Activated T-cell treated with anti-CD3 and anti-CD28 coated beads, Interleukin-2, amount 50 U/mL, for 72 hours (primary cell): ENCODE measurements around the gene SEMA6B. TPM values are rescaled to one million over a fixed set of nuclear protein-coding genes. Genes with fewer than 3 reads are reported as not detected.
"Not testable (repeated sequence)": the region's sequence is repeated elsewhere in the genome, so short reads cannot be mapped to it uniquely, and the experiment has no call there.

Source experiments
- ATAC-seq, 2 donors: fragments of 150-1000 bp; cut with Tn5 transposase; replicated peaks in 1 of 2; 2 replicates each; pipeline ENCODE4 v1.10.0; 2021; ENCODE audit warnings: moderate library complexity in 2 of 2, mild to moderate bottlenecking in 1 of 2
- DNase-seq, 2 donors: peaks; one replicate each; pipeline ENCODE4 v3.0.0; 2021 to 2022; ENCODE audit warnings: mixed read lengths in 1 of 2
- H3K27ac Mint-ChIP-seq: one replicate; pipeline ENCODE4 v1.8.0; 2022; ENCODE audit warnings: mild to moderate bottlenecking, moderate library complexity, mixed read lengths
- H3K27me3 Mint-ChIP-seq: one replicate; pipeline ENCODE4 v1.8.0; 2022; ENCODE audit warnings: low read depth, mixed read lengths
- H3K36me3 Mint-ChIP-seq, 2 donors: one replicate each; pipeline ENCODE4 v1.8.0; 2022; ENCODE audit warnings: mixed read lengths in 2 of 2, mild to moderate bottlenecking in 1 of 2; ENCODE audit not compliant: insufficient read depth in 2 of 2
- H3K4me1 Mint-ChIP-seq: one replicate; pipeline ENCODE4 v1.8.0; 2022; ENCODE audit warnings: low read depth, mixed read lengths
- H3K4me3 Mint-ChIP-seq, 2 donors: one replicate each; pipeline ENCODE4 v1.8.0; 2022; ENCODE audit warnings: mild to moderate bottlenecking in 2 of 2, mixed read lengths in 2 of 2, moderate library complexity in 2 of 2
- H3K9me3 Mint-ChIP-seq, 2 donors: one replicate each; pipeline ENCODE4 v1.8.0; 2022; ENCODE audit warnings: mixed read lengths in 2 of 2
- total RNA-seq, 2 donors: library from RNA; stranded (reverse); gene quantifications; one replicate each; pipeline ENCODE4 v1.2.3, GENCODE V29; 2022

Gene SEMA6B
- total RNA-seq, 2 donors from 2014 or later: 0.05 to 0.19 TPM

GRCh38 chr19:4576016-4576933 lies 16.8 kb upstream of the SEMA6B start:
- DNase-seq (peak; percentile 69 to 79), ATAC-seq (peak; percentile 57 to 59)
- no peaks in the 10 kb centered on the region for H3K9me3 Mint-ChIP-seq
- peak overlapping the region in 1 of 2 donors; percentile 50 for H3K4me3 Mint-ChIP-seq
- peaks cover 44% of the 10 kb centered on the region for H3K27me3 Mint-ChIP-seq
- H3K4me1 Mint-ChIP-seq: peaks cover 18% of the 10 kb centered on the region
- H3K36me3 Mint-ChIP-seq: no peaks in the 10 kb centered on the region
- no peak overlapping the region for H3K27ac Mint-ChIP-seq

GRCh38 chr19:4575267-4576015 lies 16.0 kb upstream of the SEMA6B start:
- H3K36me3 Mint-ChIP-seq: no peaks in the 10 kb centered on the region
- DNase-seq (peak in 1 of 2 donors; percentile 33), ATAC-seq (peak; percentile 41 to 77)
- peaks cover 44% of the 10 kb centered on the region for H3K27me3 Mint-ChIP-seq
- peaks cover 18% of the 10 kb centered on the region for H3K4me1 Mint-ChIP-seq
- no peaks in the 10 kb centered on the region for H3K9me3 Mint-ChIP-seq
- peak overlapping the region; percentile 17 to 53 for H3K4me3 Mint-ChIP-seq
- no peak overlapping the region for H3K27ac Mint-ChIP-seq

DNA sequence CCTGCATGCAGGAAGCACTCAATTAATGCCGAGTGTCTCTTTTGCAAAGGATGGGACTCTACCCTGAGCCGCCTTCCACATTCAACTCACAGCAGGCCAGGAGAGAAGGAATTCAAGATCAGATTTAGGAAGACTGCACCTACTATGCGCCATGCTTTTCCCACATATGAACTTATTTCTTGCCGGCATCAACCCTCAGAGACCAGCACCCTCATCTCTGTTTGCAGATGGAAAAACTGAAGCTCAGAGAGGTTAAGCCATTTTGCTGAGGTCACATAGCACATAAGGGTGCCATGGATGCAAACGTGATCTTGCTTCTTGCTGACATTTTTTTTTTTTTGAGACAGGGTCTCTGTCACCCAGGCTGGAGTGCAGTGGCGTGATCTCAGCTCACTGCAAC lies 14.2 kb upstream of the SEMA6B start:
- Mint-ChIP-seq H3K27me3 (peaks cover 28% of the 10 kb centered on the region), H3K27ac (no peak overlapping the region), H3K9me3 (no peaks in the 10 kb centered on the region), H3K4me1 (peaks cover 18% of the 10 kb centered on the region), H3K4me3 (no peak overlapping the region), H3K36me3 (no peaks in the 10 kb centered on the region)
- DNase-seq (no peak), ATAC-seq (no peak)

DNA sequence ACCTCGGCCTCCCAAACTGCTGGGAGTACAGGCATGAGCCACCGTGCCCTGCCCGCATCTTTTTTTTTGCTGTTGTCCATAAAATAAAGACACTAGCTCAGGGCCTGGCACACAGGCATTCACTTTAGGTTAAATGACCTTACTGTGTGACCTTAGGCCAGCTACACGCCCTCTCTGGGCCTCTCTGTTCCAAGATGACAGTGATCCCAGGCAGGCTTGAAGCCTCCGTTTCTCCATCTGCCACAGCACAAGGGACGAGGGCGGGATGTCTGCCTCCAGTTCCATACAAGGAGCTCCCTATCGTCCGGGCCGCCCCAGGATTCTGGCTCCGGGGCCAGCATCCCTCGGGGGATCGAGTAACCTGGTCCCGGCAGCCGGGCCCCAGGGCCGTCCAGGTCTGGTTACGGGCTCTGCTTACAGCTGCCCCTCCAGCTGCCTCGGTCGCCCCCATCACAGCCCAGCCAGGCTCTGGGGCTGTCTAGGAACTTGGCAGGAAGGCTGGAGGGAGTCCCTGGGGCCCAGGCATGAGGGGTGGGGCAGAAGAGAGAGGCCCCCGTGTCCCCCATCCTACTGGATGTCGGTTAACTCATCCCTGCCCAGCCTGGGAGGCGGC lies 11.9 kb upstream of the SEMA6B start:
- peaks cover 15% of the 10 kb centered on the region for H3K27me3 Mint-ChIP-seq
- ATAC-seq (no peak), DNase-seq (no peak)
- no peaks in the 10 kb centered on the region for H3K9me3 Mint-ChIP-seq
- peaks cover 15% of the 10 kb centered on the region for H3K4me1 Mint-ChIP-seq
- no peak overlapping the region for H3K4me3 Mint-ChIP-seq
- H3K36me3 Mint-ChIP-seq: no peaks in the 10 kb centered on the region
- no peak overlapping the region for H3K27ac Mint-ChIP-seq

- H3K27me3 Mint-ChIP-seq: peaks cover 10% of the 10 kb centered on the region
- DNase-seq: no peak
- peaks cover 10% of the 10 kb centered on the region for H3K4me1 Mint-ChIP-seq
- no peak for ATAC-seq
- no peak overlapping the region for H3K4me3 Mint-ChIP-seq
- no peaks in the 10 kb centered on the region for H3K36me3 Mint-ChIP-seq
- H3K9me3 Mint-ChIP-seq: no peaks in the 10 kb centered on the region
- no peak overlapping the region for H3K27ac Mint-ChIP-seq
Observed at GRCh38 chr19:4570916-4571304, 11.4 kb upstream of the SEMA6B start.

GRCh38 chr19:4570402-4570801 lies 10.9 kb upstream of the SEMA6B start:
- Mint-ChIP-seq H3K36me3 (no peaks in the 10 kb centered on the region), H3K9me3 (no peaks in the 10 kb centered on the region), H3K4me1 (peaks cover 5% of the 10 kb centered on the region), H3K4me3 (no peak overlapping the region), H3K27me3 (peaks cover 5% of the 10 kb centered on the region), H3K27ac (no peak overlapping the region)
- DNase-seq (no peak), ATAC-seq (no peak)

- Mint-ChIP-seq H3K27me3 (no peaks in the 10 kb centered on the region), H3K9me3 (no peaks in the 10 kb centered on the region), H3K4me1 (no peaks in the 10 kb centered on the region), H3K4me3 (no peak overlapping the region), H3K27ac (no peak overlapping the region), H3K36me3 (no peaks in the 10 kb centered on the region)
- no peak for DNase-seq
- ATAC-seq: no peak
Observed at GRCh38 chr19:4568886-4569285, 9.4 kb upstream of the SEMA6B start.

DNA sequence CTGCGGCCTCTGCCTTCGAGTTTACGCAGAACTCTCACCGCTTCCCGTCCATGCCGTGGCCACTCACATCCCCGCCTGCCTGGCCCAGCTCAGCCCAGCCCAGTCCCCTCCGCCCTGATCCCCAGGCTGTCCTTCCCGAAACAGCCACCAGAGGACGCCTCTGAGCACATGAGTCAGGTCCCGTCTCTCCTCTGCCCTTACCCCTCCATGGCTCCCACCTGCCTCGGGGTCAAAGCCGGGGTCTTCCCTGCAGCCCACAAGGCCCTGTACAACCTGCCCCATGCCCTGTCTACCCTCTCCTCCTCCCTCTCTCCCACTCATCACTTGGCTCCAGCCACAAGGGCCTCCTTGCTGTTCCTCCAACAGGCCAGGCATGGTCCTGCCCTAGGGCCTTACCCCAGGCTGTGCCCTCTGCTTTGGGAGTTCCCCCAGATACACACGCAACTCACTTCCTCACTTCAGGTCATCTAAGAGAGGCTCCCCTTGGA lies 8.1 kb upstream of the SEMA6B start:
- no peak overlapping the region for H3K27ac Mint-ChIP-seq
- ATAC-seq (peak; percentile 71 to 74), DNase-seq (peak; percentile 68 to 76)
- H3K27me3 Mint-ChIP-seq: no peaks in the 10 kb centered on the region
- H3K4me1 Mint-ChIP-seq: no peaks in the 10 kb centered on the region
- H3K36me3 Mint-ChIP-seq: no peaks in the 10 kb centered on the region
- no peak overlapping the region for H3K4me3 Mint-ChIP-seq
- H3K9me3 Mint-ChIP-seq: no peaks in the 10 kb centered on the region

- no peaks in the 10 kb centered on the region for H3K27me3 Mint-ChIP-seq
- H3K9me3 Mint-ChIP-seq: no peaks in the 10 kb centered on the region
- no peak overlapping the region for H3K4me3 Mint-ChIP-seq
- H3K36me3 Mint-ChIP-seq: no peaks in the 10 kb centered on the region
- no peak overlapping the region for H3K27ac Mint-ChIP-seq
- no peak for ATAC-seq
- DNase-seq: no peak
- no peaks in the 10 kb centered on the region for H3K4me1 Mint-ChIP-seq
Observed at GRCh38 chr19:4566402-4567051, 7.0 kb upstream of the SEMA6B start.

DNA sequence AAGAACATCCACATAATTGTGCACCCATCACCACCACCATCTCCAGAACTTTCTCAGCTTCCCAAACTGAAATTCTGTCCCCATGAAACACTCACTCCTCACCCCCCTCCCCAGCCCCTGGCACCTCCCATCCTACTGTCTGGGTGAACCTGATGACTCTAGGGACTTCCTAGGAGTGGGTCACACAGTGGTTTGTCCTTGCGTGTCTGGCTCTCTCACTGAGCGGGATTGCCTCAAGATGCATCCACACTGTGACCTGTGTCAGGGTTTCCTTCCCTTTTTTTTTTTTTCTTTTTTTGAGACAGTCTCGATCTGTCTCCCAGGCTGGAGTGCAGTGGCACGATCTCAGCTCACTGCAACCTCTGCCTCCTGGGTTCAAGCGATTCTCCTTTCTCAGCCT lies 4.1 kb upstream of the SEMA6B start:
- not testable (repeated sequence) for H3K27ac Mint-ChIP-seq, H3K4me1 Mint-ChIP-seq

GRCh38 chr19:4562085-4562484 lies 2.6 kb upstream of the SEMA6B start:
- DNase-seq, H3K36me3 Mint-ChIP-seq, H3K27ac Mint-ChIP-seq, H3K27me3 Mint-ChIP-seq, H3K4me3 Mint-ChIP-seq, ATAC-seq, H3K4me1 Mint-ChIP-seq, H3K9me3 Mint-ChIP-seq: not testable (repeated sequence)

More for the DNA sequence above, 4.1 kb upstream of the SEMA6B start:
- not testable (repeated sequence) for ATAC-seq, H3K4me3 Mint-ChIP-seq, DNase-seq, H3K9me3 Mint-ChIP-seq, H3K36me3 Mint-ChIP-seq, H3K27me3 Mint-ChIP-seq

DNA sequence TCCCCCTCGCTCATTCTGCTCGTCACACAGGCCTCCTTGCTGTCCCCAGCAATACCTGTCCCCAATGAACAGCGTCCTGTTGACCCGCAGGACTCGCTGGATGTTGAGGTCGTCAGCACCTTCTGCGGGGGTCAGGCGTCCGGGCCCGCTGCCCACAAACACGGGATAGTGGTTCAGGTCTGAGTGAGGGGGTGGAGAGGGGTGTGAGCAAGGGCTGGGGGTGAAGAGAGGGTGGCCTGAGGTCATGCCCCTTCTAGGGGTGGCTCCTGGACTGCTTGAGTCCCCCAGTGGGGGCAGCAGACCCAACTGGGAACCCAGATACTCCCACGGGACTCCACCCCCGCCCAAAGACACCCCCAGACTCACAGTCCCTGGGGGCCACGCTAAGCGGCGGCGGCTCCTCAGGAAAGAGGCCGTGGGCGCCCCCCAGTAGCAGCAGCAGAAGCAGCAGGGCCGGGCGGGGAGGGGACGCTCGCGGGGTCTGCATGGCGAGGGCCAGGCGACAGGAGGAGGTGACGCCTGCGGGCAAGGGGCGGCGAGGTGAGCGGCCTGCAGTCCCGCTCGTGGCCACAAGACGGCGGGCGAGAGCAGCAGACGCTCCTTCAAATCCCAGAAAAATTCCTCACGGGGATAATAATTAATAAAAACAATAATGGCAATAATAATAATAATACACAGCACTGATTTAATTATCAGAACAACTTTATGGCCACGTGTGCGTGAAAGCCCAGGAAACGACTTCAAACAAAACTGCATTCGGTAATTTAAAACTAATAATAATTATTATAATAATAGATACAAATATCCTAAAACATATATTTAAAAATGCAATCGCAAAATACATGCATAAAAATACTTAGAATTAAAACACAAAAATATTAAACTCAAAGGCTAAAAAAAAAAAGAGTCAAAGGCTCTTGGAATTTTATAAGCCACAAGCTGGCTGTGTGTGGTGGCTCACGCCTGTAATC lies 1.2 kb downstream of the SEMA6B start:
- H3K4me1 Mint-ChIP-seq: no peaks in the 10 kb centered on the region
- H3K27ac Mint-ChIP-seq: no peak overlapping the region
- peak in 1 of 2 donors; percentile 40 for ATAC-seq

More for the DNA sequence above, 1.2 kb downstream of the SEMA6B start:
- Mint-ChIP-seq H3K36me3 (no peaks in the 10 kb centered on the region), H3K27me3 (peaks cover 1% of the 10 kb centered on the region), H3K9me3 (no peaks in the 10 kb centered on the region), H3K4me3 (no peak overlapping the region)
- DNase-seq: peak; percentile 38 to 52
